Fibroblast of villous mesenchyme (primary cell): ENCODE results near the gene NPEPL1. TPM values are rescaled to one million over a fixed set of nuclear protein-coding genes. Genes with fewer than 3 reads are reported as not detected.

Source experiments
- DNase-seq: peaks from one replicate; pipeline ENCODE4 v3.0.0-alpha.2; 2010; ENCODE audit warnings: low read depth
- H3K4me3 ChIP-seq: 2 replicates; pipeline ENCODE4 v1.5.1; 2011; ENCODE audit warnings: low read depth, mild to moderate bottlenecking, low read length
- total RNA-seq: library from RNA; depleted of rRNA; stranded (reverse); fragments of >200 nt; gene quantifications from 2 replicates; pipeline ENCODE4 v1.2.3, GENCODE V29; 2012
- TF ChIP-seq, protein P1 (sequence below): IDR thresholded peaks from 2 replicates; pipeline ENCODE4 v1.5.1; 2012; ENCODE audit warnings: low read depth, mild to moderate bottlenecking, low read length; ENCODE audit not compliant: insufficient read depth

NPEPL1 gene
- total RNA-seq, 1 donor: 23.7 TPM

DNA sequence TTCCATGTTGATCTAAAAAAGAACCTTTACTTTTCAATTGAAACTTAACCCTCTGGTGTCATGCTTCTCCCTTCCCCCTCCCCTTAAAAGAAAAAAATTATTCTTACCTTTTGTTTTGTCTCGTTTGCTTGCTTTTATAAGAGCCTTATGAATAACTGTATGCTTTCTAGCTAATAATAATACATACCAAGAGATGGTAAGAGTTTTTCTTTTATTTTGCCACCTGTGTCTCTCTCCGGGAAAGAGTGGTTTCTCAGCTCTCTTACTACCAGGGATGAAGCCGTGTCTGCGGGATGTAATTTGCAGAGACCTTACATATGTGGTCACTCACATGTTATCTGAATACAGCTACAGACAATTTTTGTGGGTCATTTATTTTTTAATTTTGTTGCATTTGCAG is 33.8 kb upstream of the NPEPL1 start:
- no peak for DNase-seq
- TF ChIP-seq, protein P1, sequence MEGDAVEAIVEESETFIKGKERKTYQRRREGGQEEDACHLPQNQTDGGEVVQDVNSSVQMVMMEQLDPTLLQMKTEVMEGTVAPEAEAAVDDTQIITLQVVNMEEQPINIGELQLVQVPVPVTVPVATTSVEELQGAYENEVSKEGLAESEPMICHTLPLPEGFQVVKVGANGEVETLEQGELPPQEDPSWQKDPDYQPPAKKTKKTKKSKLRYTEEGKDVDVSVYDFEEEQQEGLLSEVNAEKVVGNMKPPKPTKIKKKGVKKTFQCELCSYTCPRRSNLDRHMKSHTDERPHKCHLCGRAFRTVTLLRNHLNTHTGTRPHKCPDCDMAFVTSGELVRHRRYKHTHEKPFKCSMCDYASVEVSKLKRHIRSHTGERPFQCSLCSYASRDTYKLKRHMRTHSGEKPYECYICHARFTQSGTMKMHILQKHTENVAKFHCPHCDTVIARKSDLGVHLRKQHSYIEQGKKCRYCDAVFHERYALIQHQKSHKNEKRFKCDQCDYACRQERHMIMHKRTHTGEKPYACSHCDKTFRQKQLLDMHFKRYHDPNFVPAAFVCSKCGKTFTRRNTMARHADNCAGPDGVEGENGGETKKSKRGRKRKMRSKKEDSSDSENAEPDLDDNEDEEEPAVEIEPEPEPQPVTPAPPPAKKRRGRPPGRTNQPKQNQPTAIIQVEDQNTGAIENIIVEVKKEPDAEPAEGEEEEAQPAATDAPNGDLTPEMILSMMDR: no peak
- no peak overlapping the region for H3K4me3 ChIP-seq

DNA sequence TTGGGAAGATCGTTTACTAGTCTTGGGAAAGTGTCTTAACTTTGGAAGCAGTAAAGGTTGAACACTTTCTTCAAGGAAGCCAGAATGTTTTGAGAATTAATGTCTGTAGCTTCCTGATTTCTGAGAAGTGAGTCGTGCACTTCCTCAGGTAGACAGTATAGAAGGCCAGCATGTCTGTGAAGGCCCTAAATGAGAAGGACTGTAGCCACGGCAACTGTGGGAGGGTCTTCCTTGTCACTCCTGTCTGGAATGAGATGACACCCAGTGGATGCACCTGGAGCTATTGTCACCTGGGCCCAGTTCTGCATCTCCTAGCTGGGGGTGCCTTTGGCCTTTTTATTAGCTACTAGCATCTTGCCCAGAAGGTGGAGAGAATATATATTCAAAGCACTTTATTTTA is 32.8 kb upstream of the NPEPL1 start:
- TF ChIP-seq, protein P1: no peak
- DNase-seq: no peak
- no peak overlapping the region for H3K4me3 ChIP-seq

DNA sequence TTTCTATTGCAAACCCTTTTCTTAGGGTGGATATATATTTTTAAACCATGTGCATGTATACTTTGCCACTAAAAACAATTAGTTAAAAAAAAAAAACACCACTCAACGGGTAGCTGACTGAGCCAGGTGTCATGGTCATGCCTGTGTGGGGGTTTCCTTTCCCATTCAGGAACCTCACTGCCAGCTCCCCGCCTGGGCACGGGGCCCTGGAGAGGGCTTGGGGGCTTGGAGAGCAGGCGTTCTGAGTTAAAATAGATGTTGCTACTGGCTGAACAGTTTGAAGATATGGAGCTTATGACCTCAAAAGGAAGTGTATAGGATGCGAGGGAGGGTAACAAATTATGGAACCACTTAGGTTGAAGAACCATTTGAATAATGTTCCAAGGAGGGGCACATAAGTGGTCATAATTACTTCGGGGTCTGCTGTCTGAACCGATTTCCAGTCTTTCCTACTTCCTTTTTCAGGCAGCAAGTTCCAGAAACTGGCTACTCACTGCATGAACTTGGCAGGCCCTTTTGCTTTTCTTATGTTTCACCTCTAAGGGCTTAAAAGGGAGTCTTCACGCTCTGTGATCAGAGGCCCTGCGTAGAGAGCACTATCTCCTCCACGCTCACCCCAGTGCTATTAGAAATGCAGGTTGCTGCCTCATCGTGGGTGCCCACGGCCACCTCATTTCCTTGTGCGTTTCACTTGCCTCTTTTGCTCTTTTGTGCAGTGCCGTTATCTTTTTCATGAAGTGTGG is 31.6 kb upstream of the NPEPL1 start:
- TF ChIP-seq, protein P1: no peak
- no peak for DNase-seq
- no peak overlapping the region for H3K4me3 ChIP-seq

DNA sequence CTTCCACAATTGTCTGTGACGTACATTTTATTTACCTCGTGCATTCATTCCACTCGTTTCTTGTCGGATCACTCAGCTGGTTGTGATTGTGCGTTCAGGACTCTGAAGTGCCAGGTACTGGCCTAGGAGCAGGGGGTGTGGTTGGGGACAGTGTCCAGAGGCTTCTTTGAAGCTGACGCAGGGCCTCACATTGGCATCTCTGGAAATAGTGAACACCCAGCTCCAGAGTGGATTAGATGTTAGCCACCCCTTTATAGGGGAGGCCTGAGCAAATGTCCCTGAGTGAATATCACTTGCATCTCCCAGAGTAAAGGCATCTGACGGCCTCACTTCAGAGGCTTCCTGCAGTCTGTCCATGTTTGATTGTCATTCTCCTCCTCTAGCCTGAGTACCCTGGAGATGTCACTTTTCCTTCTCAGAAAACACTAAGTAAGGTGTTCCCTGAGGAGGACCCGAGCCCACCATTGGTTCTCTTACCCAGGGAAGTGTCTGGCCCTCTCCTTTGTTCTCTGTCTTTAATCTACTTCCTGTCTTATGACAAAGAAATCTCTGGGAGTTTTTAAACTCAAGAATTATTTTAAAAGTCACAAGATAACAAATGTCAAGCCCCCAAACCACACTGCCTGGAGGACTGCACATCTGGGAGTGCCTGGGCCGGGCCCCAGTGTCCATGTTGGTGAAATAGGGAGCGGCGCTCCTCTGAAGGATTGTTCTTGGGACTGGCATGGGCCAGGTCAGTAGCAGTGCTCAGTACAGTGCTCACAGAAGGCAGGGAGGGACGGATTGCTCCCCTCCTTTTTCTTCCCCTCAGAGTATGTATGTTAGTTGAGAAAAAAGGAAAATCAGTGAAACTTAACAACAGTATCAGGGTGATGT is 30.8 kb upstream of the NPEPL1 start:
- TF ChIP-seq, protein P1: no peak
- no peak for DNase-seq
- H3K4me3 ChIP-seq: no peak overlapping the region

DNA sequence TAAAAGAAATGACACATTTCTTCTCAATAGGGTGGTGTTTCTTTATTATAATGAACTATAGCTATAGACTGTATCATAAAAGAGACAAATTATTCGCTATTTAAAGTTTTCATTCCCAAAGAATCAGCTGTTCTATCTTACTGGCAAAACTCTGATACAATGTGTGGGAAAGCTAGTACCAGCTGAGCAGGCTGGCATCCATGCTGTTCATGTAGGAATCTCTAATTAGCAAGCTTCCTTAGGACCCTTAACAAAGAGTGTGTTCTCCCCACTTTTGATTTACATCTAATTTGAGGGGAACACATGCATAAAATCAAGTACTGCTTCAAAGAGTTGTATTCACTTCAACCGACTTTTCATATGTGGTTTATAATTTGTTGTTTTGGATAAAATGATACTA is 28.3 kb upstream of the NPEPL1 start:
- DNase-seq: no peak
- TF ChIP-seq, protein P1: no peak
- no peak overlapping the region for H3K4me3 ChIP-seq

DNA sequence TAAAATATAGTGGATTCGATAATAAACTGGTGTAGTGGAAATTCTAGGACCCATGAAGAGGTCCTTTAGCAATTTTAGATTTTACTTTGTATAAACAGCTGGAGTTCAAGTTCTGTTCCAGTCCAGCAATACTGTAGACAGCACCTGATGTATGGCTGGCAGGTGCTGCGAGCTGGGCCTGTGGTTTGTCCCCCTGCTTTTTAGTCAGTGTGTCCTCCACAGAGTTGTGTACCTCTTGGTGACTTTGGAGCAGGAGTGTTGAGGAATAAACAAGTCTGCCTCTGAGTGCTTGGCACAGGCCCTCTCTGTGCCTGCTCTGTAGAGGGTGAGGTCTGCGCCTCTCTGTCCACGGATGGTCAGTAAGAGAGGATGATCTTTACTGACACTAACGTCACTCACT is 27.7 kb upstream of the NPEPL1 start:
- TF ChIP-seq, protein P1: no peak
- DNase-seq: no peak
- H3K4me3 ChIP-seq: no peak overlapping the region
